CD4-positive, alpha-beta T cell treated with Interleukin-10 for 1 hour (primary cell): Measurements from ENCODE around the gene WDPCP.
"Not testable (repeated sequence)": the region's sequence is repeated elsewhere in the genome, so short reads cannot be mapped to it uniquely, and the experiment has no call there.

Source experiments
- DNase-seq: peaks from one replicate; pipeline ENCODE4 v3.0.0-alpha.2; 2020

WDPCP gene

DNA sequence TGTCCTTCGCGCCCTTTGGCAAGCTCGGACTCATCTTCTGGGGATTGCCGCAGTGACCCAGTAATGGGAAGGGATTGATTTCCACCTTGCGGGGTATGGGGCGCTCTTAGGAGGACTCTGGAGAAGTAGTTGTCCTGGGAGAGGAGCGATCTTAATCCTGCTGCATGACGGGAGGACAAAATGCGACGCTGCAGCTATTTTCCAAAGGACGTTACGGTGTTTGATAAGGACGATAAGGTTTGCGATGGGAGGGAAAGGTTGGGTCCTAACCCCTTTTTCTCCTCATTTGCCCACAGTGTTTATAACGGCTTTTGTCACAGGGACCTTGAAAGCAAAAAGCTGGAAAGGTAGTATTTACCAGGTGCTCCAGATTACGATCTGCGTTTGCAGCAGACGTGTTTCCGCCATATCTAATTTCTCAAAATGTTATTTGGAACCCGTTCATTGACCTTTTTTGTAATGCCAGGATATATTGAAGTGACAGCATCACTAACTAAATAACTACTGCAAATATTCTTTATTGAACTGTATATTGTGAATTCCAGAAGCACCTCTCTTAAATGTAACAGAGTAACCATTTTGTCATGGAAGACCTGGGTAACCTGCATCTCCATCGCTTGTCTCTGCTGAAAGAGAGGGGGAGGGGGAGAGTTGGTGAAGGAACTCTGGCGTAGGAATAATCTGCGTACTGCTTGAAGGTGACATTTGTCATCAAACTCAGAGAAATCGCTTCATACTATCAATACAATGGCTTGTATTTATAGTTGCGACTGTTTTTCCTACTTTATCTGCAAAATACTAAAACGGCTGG is 1.1 kb upstream of the WDPCP start:
- DNase-seq: no peak

DNA sequence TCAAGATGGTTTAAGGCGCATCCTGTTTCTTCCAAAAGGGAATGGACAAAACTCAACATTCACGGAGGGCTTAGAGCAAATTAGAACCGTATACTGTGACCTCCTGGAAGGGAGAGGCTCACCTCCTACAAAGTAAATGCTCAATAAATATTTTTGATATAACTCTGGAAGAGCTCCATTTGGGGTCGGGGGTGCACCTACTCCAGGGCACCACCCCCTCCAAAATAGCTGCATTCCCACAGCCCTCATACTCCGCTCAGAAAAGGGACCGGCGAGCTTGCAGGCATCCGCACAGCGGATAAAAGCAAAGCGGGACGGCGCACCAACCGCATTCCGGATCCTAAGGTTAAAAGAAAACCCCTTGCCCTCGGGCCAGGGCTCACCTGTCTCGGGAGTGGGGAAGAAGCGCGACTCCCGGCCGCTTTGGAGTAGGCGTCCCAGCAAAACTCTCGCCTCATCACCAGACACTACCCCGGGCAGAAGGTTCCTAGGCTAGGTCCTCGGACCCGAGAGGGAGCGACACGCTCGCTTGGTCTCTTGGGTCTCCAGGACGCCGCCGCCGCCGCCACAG is 378 bp downstream of the WDPCP start:
- no peak for DNase-seq

DNA sequence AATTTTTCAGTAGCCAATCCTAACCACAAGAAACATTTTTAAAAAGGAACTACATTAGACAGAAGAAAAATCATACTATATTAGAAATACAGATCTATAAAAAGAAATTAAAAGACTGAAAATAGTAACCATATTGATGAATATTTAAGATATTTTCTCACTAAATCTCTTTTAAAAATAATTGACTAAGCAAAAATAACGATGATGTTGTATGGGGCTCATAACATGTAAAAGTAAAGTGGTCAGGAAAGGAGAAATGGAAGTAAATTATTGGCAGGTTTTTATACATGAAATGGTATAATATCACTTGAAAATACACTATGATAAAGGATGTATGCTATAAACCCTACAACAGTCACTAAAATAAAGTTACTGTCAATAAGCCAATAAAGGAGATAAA is 5.4 kb downstream of the WDPCP start:
- DNase-seq: no peak

DNA sequence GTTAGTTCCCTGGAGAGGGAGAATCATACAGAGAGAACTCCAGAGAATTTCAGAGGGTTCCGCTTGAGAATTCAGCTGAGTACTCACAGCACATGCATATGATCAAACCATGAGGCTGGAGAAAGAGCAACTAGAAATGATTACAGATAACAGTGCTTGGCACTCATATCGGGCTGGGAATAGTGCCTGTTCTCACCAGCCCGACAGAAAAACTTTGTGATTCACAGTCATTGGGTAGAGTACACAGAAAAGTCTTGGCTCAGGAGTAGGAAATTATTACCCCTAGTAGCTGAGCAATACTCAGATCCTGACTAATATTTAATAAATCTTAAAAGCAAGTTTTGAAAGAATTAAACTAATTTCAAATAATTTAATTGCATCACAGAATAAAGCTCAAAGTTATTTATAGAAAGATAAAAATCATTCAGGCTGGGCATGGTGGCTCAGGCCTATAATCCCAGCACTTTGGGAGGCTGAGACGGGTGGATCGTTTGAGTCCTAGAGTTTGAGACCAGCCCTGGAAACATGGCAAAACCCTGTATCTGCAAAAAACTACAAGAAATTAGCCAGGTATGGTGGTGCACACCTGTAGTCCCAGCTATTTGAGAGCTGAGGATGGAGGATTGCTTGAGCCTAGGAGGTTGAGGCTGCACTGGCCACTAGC is 6.8 kb downstream of the WDPCP start:
- DNase-seq: no peak

DNA sequence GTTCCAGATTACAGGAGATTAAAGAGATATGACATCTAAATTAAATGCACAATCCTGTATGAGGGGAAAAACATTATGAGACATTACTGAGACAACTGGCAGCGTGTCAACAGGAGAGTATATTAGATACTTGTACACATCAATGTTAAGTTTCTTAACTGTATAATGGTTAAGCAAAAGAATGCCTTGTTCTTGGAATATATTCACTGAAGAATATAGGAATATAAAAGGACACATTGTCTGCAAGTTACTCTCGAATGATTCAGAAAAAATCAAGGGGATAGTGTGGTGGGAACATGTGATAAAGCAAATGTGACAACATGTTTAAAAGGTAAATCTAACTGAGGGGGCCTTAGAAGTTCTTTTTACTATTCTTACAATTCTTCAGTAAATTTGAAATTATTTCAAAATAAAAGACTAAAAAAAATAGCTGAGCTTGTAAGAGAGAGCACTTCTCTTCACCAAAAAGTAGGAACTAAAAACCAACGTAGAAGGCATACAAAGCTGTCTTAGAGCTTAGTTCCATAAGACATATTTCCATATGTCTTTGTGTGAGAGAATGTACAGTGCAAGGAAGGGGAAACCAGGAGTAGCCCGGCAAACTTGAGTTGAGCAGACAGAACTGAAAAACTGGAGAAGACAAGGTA is 7.5 kb downstream of the WDPCP start:
- no peak for DNase-seq

DNA sequence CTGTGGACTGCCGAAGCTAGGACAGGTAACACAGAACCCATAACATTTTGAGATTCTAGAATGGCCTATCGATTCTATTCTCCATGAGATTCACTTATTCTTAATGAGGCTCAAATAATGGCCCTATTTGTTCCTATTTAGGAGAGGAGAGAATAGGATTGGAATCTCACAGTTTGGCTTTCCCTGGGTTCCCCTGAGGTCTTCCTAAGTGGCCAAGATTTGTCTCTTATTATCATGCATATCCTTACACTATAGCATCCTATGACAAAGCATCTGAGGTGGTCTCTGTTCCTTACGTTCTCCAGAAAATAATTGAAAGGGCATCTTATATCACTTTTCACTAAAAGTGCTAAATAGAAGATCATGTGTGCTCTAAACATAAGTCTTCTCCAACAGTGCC is 9.5 kb downstream of the WDPCP start:
- no peak for DNase-seq

DNA sequence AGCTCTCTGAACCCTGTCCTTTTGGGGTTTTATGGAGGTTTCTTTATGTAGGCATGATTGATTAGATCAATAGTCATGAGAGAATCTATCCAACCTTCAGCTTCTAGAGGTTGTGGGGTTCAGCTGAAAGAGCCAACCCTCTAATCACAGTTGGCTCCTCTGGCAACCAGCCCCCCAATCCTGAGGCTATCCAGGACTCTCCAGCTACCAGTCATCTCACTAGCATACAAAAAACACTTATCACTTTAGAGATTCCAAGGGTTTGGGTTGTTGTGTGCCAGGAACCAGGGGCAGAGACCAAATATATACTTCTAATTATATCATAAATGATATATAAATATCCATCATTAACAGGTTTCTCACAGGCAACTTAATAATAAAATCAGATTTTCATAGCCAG is 11.7 kb downstream of the WDPCP start:
- DNase-seq: no peak

DNA sequence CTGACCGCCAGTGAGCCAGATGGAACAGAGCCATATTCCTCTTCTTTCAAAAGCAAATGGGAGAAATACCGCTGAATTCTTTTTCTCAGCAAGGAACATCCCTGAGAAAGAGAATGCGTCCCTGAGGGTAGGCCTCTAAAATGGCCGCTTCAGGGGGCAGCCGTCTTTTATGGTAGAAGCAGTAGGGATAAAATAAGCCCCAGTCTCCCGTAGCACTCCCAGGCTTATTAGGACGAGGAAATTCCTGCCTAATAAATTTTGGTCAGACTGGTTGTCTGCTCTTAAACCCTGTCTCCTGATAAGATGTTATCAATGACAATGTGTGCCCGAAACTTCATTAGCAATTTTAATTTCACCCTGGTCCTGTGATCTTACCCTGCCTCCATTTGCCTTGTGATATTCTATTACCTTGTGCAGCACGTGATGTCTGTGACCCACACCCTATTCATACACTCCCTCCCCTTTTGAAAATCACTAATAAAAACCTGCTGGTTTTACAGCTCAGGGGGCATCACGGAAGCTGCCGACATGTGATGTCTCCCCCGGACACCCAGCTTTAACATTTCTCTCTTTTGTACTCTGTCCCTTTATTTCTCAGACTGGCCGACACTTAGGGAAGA is 14.4 kb downstream of the WDPCP start:
- not testable (repeated sequence) for DNase-seq

DNA sequence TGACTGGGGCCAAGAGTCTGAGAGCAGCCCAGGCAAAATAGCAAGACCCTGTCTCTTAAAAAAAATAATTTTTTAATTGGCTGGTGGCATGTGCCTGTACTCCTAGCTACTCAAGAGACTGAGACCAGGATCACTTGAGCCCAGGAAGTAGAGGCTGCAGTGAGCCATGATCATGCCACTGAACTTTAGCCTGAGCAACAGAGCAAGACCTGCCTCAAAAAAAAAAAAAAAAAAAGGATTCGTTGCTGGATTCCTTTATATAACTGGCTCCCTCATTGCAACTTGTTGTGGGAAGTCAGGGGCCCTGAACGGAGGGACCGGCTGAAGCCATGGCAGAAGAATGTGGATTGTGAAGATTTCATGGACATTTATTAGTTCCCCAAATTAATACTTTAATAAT is 15.3 kb downstream of the WDPCP start:
- not testable (repeated sequence) for DNase-seq

DNA sequence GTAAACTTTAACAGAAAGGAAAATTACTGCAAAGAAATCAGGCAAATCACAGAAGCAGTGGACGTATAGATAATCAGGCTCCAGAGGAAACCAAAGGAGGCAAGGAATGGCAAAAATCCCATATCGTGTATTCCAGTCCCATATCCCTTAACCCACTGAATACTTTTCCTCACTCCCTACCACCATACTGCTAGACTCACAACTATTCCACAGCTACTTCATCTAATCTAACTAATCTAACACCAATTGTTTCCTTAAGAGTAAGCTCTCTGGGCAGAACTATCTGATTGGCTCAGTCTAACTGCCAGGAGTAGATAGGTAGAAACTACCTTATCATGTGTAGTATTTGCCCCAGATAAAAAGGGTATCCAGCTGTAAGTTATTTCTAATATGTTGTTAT is 16.3 kb downstream of the WDPCP start:
- no peak for DNase-seq

DNA sequence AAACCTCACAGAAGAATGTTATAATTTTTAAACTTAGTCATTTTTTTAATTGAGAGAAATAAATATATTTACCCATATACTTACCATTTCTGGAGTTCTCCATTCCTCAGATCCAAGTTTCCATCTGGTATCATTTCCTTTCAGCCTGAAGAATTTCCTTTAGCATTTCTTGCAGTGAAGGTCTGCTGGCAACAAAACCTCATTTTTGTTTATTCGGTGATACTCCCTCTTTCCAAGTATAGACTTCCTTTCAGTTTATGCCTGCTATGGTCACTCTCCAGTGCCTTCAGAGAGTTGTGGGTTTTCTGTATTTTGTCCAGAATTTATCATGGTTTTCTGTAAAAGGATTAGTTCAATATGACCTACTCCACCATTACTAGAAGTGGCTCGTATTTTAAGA is 17.0 kb downstream of the WDPCP start:
- DNase-seq: no peak

DNA sequence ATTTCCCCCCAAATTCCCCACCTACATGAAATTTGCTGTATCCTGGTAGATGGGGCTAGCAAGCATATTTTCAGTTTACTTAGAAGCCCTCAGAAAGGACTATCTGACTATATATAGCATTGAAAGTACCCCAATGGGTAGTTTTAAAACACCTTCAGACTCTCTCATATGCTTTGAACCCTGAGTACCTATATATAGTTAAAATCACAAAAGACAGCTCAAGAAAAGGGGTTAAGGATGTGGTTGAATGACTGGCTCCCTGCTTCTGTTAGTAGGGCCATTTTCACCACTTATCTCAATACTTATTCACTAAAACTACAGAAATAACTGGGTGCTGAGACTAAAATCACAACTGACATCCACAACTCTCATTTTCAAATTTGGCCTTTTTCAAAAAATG is 18.5 kb downstream of the WDPCP start:
- no peak for DNase-seq

DNA sequence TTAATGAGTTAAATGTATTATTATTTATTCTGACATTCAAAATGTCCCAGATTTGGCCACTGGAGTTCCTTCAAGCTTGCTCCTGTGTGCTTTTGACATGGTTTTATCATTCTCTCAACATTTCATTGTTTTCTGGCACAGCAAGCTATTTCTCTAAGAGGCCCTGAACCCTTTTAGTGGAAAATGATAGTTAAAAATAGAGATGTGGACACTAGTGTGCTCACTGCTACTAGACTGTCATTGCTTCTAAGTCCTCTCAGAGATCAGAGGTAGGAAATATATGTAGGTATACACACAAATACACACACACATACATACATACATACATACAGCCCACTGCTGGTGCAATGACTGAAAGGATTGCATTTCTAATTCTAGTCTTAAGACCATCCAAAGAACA is 25.5 kb downstream of the WDPCP start:
- DNase-seq: no peak

DNA sequence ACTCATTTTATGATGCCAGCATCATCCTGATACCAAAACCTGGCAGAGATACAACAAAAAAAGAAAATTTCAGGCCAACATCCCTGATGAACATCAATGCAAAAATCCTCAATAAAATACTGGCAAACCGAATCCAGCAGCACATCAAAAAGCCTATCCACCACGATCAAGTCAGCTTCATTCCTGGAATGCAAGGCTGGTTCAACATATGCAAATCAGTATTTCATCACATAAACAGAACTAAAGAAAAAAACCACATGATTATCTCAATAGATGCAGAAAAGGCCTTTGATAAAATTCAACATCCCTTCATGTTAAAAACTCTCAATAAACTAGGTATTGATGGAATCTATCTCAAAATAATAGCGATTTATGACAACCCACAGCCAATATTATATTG is 29.4 kb downstream of the WDPCP start:
- not testable (repeated sequence) for DNase-seq

DNA sequence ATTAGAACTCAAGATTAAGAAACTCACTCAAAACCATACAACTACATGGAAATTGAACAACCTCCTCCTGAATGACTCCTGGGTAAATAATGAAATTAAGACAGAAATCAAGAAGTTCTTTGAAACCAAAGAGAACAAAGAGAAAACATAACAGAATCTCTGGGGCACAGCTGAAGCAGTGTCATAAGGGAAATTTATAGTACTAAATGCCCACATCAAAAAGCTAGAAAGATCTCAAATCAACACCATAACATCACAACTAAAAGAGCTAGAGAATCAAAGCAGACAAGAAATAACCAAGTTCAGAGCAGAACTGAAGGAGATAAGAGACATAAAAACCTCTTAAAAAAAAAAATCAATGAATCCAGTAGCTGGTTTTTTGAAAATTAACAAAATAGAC is 30.5 kb downstream of the WDPCP start:
- DNase-seq: not testable (repeated sequence)

DNA sequence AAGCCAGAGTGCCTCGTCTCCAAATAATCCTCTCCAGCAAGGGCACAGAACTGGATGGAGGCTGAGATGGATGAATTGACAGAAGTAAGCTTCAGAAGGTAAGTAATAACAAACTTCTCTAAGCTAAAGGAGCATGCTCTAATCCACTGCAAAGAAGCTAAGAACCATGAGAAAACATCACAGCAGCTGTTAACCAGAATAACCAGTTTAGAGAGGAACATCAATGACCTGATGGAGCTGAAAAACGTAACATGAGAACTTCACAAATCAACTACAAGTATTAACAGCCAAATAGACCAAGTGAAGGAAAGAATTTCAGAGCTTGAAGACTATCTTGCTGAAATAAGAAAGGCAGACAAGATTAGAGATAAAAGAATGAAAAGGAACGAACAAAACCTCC is 32.3 kb downstream of the WDPCP start:
- DNase-seq: no peak

DNA sequence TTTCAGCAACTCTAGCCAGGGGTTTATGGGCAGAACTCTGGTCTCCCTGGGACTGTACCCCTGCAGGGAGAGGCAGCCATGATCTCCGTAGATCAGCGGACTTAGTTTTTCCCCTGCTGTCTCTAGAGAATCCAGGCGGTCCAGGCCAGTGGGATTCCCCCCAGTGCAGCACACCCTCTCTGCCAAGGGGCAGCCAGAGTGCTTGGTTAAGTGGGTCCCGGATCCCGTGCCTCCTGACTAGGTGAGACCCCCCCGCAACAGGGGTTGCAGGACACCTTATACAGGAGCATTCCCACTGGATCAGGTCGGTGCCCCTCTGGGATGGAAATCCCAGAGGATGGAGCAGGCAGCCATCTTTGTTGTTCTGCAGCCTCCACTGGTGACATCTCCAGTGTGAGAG is 33.0 kb downstream of the WDPCP start:
- no peak for DNase-seq

DNA sequence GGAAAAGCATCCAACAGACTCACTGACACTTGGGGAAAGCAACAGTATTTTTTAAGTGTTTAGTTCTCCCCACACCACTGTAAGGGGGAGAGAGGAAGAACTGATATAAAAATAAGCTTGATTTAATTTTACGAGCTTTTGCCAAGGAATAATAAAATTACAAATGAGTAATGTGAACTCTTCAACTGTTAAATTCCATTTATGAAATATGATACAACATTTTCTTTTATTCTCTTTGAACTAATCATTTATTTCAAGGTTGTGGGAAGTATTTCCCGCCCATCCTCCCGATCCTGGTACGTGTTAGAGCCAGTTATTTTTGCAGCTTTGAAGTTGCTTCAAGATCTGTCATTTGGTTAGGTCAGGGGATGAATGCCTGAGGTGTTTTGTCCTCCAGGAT is 35.2 kb downstream of the WDPCP start:
- no peak for DNase-seq

DNA sequence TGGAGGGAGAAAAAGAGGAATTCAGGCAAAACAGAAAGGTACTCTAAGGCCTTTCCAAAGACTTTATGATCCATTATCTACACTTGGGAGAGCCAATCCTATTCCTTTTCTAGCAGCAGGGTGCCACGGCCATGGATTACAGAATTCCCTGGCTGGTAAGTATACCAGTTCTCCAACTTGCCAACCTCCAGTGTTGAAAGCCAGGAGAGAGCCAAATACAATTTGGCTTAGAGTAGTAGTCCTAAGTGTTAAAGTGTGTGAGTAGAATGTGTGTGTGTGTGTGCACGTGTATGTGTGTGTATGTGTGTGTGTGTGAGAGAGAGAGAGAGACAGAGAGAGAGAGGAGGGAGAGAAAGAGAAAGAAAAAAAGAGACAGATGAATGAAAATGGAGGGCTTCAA is 43.3 kb downstream of the WDPCP start:
- DNase-seq: no peak

DNA sequence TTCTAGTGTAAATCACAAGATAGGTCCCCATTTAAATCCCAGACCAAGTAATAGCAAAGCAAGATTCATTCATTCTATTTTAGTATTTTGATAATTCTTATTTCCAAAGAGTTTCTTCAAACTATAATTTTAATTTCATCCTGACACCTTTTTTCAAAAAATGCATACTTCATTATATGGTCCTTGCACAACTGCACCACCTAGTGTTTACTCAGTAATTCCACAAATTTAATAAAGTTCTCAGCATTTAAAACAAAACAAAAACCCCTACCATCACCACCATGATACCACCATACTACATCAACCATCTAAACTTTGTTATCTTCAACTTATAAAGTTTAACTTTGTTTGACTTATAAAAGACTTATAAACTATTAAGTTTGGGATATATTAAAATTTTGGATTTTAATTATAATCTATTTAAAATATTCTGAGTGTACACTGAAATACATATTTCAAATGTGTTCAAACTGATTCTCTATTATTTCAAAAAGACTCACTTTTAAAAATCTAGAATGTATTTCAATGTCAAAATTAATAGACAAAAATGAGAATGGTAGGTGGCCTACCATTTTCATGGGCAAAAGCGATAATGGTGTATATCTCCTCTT is 44.2 kb downstream of the WDPCP start:
- DNase-seq: peak; percentile 3

DNA sequence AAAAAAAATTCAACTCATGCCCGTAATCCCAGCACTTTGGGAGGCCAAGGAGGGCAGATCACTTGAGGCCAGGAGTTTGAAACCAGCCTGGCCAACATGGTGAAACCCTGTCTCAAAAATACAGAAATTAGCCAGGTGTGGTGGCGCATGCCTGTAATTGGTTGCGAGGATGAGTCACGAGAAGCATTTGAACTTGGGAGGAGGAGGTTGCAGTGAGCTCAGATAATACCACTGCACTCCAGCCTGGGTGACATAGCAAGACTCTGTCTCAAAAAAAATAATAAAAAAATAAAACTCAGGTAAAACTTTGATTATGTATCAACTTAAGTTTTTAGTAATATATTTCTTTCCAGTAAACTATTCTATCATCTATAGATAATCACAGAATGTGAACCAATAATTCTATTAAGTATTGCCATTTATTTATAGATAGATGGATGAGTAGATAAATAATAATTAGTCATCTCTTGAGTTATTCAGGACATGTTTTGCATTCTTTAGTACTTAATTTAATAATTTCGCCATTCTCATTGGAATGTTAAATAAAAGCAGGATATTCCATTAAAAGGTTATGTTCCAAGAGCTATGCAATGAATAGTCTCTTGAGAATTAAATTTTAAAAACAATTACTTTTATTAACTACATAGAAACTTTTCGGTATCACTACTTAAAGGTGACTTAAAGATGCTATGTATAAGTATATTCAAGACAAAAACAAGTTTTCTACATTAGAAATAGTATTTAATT is 48.7 kb downstream of the WDPCP start:
- no peak for DNase-seq

DNA sequence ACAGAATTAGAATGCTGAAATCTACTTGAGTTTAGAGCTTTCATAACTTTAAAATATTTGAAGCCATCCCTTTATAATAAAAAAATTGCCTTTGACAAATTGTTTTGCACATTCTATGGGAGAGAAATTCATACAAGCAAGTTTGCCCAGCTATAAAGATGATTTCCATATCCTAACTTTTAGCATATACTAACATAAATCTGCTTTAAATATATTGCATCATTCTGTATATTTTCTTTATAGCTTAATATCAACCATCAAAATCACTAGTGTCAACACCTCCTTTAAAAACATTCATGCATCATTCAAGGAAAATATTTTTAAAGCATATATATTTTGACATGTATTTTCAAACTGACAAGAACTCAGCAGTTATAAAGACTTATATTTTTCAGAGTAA is 49.9 kb downstream of the WDPCP start:
- no peak for DNase-seq
